ENCODE results near the gene PHACTR3. TPM values are rescaled to one million over a fixed set of nuclear protein-coding genes. Genes with fewer than 3 reads are reported as not detected.

PHACTR3 gene
- total RNA-seq, 1 donor from 2014 or later, result not detected

DNA sequence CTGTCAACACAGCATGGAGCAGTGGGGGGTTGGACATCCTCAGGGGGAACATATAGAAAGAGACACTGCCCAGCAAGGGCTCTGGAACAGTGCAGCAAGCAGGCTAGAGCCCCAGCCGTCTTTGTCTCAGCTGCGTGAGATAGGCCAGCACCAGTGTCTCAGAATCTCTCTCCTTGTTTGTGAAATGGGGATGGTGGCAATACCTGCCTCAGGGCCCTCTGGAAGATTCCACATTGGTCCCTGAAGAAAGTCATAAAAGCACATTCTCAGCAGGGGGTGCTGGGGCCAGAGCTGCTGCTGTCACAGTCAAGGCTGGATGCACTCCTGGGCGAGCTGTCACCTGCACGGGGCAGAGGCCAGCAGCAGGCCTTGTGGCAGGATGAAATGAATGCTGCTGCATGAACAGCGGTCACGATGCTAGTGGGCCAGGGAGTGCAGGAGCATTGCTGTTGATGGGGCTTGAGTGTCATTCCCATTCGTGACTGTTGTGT lies 207.4 kb downstream of the PHACTR3 start:
- intact Hi-C loops (cut with micrococcal nuclease), result no loop called here

DNA sequence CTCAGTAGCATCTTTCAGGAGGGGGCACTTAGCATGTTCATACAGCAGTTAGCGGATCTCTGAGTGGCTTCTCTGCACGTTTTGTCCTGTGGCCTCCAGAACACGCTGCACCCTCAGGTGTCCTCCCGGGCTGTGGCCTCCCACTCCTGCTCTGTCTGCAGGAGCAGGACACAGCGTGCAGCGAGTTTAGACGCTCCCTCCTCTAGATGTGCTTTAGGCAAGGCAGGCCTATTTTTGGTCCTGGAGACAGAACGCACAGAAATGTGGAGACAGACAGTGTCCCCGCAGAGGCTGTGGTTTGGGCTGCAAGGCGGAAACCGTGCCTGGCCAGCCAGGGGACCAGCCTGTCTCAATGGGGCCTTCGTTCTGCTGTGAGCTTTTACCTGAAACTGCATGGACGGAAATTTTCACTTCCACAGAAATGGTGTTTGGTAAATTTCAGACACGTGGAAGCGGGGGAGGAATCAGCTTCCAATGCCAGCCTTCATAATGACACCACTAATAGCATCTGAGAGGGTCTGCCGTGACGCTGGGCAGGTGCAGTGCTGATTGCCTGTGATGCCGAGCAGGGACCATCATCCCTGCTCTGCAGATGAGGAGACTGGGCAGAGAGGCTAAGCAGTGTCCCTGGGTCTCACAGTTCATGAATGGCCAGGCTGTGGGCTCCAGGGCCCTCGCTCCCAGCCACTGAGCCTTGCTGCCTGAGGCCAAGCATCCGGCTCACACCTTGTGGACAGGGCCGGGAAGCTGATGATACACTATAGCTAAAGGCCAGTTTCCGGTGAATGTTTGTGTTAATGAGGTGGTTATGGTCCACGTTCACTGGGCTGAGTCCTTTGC lies 208.2 kb downstream of the PHACTR3 start:
- intact Hi-C loops (cut with micrococcal nuclease), result no loop called here

DNA sequence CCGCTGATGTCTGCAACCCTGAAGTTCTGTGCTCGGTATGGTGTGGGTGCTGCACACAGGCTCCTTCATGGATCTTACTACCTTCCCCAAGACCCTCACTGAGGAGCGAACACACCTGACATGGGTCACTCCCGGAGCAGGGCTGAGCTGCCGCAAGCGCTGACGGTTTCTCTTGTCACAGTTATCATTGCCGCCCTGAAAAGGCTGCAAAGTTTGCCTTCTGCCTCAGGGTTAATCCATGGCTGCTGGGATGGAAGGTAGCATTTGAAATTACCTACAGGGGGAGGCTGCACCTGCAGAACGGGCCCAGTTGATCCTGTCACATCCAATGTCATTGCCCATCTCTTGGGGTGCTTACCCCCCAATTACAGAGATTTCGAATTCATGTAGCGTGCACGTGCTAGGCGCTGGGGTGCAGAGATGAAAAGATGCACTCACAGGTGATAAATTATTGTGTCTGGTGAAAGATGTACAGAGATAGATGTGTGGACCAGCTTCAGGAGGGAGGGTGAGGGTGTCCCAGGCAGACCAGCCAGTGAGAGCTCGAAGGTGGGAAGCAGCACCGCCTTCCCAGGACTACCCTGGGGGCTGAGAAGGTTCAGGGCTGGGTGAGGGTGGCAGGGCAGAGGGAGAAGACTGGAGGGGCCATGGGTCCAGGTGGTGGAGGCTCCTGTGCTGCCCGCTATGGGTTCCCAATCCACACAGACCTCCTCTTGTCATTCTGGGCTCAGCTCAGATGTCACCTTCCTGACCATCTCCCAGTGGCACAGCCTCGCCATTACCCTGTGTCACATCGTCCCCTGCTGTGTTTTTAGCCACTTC lies 209.0 kb downstream of the PHACTR3 start:
- intact Hi-C loops (cut with micrococcal nuclease), result no loop called here

DNA sequence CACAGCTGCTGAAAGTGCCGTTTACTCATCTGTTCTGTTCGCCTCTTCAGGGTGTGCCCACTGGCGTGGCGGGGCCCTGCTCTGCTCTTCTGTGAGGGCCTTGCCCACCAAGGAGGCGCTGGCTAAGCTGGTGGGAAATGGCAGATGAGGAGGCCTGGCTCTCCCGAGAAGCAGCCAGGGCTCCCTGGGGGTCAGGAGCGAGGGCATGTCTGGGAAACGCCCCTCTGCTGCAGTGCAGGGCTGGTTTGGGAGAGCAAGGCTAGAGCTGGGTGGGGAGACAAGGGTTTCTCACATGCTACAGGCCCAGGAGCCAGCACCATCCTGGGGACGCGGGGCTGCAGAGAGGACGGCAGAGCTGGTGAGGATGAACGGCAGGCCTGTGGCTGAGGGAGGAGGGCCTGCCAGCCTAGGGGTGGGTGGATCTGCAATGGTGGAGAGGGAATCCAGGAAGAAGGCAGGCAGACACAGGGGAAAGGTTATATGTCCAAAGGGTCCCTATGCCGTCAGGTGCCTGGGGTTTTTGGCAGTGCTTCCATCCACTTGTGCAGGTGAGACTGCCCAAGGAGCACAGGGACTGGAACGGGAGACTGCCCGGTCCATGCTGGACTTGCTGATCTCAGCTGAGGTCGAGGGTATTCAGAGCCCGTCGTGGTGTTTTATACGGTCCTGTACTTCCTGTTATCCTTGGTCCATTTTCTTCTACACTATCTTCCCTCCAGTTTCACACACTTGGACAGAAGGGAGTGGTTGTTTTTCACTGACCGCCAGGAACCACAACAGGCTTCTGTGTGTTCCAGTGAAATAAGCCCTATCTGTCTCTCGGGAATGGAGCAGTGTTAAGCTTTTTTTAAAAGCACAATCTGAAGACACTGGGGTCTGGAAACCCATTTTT lies 209.9 kb downstream of the PHACTR3 start:
- intact Hi-C loops (cut with micrococcal nuclease), result no loop called here

DNA sequence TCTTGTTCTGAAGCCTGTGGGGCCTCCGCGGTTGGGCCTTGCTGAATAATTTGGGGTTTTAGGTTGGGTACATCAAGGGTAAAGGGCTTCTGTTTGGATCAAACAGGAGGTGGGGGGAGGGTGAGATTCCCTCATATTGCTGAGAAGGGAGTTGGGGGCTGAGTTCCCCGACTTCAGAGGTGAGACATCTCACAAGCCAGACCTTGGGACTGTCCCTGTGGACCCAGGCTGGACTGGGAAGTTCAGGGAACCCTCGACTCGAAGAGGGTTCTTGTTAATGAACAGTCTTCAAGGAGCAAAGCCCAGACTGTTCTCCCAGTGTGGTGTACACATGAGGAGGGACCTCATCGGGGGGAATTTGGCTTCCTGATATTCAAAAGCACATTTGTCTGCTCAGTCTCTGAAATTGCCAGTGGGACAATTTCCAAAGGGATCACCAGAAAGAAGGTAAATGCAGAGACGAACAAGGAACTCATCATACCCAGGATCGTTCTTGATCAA lies 210.6 kb downstream of the PHACTR3 start:
- intact Hi-C loops (cut with micrococcal nuclease), result no loop called here

DNA sequence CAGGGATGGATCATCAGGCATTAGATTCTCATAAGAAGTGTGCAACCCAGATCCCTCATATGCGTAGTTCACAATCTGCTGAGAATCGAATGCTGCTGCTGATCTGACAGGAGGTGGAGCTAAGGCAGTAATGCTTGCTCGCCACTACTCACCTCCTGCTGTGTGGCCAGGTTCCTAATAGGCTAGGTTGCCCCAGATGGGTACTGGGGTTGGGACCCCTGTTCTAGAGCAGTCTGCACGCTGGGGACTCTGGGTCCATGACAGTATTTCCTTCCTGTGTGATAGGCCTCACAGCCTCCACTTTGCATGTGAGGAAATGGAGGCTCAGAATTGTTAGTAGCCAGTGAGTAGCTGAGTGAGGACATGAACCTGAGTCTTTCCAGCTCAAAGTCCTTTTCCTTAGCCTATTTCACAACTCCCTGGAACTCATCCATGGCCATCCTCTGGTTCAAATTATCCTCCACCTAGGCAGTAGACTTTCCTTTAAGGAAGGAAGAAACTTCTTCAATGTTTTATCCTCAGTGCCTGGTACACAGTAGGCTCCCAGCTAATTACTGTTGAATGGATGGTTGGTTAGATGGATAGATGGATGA lies 211.9 kb downstream of the PHACTR3 start:
- intact Hi-C loops (cut with micrococcal nuclease), result no loop called here

DNA sequence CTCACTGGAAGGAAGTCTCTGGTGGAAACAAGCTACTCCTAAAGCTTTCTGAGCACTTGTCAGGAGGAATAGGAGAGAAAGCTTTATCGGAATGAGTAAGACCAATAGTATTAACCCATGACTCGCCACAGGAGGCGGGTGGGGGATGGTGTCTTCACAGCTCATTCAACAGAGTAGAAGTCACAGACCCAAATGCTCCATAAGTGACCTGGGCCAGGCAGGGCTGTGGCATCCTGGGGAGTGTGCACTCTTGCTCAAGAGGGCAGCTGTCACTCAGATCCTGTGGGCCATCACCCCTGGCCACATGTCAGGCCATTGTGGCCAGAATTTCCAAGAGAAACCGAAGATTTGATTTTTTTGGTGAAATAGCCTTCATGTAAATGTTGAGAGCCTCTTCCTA lies 213.1 kb downstream of the PHACTR3 start:
- intact Hi-C loops (cut with micrococcal nuclease), result no loop called here

DNA sequence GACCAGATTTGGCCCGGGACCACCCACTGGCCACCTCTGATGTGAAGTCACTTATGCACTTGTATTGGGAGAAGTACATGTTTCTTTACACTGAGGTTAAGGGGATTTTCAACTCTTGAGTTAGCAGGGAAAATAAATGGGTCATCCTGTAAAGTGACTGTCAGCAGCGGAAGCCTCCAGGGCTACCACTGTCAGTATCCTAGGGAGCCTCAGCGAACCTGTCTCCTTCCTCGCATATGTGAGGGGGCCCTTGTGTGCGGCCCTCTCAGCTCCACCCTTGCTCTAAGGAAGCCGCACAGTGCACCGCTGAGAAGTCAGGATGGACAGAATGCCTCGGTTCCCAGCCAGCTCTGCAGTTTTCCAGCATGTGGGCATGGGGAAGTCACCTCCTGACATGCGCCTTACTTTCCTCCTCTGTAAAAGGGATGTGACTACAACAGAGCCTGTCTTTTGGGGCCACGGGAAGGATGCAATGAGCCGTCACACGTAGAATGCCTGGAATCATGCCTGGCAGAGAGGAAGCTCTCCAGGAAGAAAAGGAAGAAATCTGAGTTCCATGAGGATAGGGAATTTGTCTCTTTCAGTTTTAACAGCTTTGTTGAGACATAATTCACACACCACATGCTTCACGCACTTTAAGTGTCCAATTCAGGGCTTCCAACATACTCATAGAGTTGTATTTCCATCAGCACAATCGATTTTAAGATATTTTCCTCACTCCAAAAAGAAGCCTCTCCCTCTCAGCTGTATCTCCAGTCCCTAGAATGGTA lies 213.7 kb downstream of the PHACTR3 start:
- intact Hi-C loops (cut with micrococcal nuclease), result no loop called here

DNA sequence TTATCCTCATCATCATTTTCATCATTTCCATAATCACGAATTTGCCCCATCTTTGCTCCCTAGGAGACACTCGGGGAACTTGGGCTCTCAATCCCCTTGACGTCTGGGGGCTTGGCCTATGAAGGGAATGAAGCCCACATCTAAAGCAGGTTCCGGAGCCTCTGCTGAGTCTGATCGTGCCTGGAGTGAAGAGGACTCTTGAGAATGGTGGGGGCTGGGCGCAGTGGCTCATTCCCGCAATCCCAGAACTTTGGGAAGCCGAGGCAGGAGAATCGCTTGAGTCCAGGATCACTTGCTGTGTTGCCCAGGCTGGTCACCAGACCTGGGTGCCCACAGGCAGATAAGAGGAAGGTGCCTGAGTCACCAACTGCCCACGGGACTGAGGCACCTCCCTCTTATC lies 214.6 kb downstream of the PHACTR3 start:
- intact Hi-C loops (cut with micrococcal nuclease), result no loop called here

DNA sequence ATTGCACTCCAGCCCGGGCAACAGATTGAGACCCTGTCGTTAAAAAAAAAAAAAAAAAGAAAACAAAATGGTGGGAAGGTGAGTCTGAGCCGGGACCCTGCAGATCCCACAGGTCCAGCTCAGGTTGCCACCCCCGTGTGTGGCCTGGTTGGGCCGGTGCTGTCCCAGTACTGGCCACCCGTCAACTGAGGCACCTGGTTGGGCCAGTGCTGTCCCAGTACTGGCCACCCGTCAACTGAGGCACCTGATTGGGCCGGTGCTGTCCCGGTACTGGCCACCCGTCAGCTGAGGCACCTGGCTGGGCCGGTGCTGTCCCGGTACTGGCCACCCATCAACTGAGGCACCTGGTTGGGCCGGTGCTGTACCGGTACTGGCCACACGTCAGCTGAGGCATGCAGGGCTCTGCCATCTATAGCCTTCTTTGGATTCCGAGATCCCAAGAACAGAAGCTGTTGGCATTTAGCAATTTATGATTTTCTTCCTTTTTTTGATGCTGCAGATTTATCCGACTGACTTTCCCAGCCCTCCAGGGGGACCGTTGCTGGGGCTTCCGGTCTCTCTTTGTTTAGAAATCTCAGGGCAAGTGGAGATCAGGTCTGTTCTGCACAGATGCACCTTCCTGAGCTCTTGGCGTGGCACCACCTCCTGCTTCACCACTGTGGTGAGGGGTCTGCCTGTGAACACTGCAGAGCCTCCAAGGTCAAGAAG lies 215.3 kb downstream of the PHACTR3 start:
- intact Hi-C loops (cut with micrococcal nuclease), result no loop called here

DNA sequence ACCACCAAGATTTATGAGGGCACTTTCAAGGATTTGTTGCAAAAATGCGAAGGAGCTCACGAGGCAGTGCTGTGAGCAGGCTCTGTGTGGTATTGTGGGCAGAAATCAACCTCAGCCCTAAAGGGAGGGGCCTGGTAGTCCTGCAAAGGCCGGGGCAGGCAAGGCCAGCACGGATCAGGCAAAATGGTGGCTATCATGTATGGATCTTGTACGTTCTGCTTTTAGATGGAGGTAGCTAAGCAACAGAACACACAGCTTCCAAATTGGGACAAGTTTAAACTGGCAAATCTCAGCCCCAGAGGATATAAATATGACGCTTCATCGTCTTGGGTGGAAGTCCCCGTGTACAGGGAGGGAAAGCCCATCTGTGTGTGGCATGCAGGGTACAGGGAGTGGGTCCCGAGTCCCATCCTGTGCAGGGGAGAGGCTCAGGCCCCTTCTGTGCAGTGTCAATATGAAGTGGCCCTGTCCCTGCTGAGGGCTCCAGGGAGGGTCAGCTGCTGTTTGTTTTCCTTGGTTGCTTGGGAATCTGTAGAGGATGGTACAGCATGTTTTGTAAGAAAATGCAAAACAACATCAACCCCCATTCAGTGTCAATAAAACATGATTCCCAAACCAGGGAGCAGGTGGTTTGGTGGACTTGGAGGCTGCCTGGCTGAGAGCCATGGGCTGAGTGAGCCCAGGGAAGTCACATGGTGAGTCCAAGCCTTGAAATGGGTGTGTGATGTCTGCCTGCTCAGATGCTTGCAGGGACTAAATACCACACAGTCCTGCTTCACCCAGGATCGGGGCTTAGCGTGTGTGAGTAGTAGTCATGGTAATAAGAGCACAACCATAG lies 216.1 kb downstream of the PHACTR3 start:
- intact Hi-C loops (cut with micrococcal nuclease), result no loop called here

DNA sequence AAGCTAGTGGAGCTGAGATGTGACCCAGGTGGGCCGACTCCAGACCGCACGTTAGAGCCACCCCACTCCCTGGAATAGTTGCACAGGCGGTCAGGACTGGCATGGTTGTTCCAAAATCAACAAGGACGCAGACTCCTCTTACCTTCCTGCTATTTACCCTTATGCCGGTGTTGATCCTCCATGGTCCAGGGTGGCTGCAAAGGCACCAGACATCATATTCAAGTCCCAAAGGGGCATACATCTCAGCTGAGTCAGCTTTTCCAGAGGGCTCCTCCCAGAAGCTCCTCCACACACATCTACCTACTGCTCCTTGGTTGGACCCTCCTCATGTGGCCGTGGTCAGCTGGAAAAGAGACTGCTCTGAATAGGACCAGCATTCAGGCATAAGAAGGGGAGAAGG lies 216.9 kb downstream of the PHACTR3 start:
- intact Hi-C loops (cut with micrococcal nuclease), result no loop called here

DNA sequence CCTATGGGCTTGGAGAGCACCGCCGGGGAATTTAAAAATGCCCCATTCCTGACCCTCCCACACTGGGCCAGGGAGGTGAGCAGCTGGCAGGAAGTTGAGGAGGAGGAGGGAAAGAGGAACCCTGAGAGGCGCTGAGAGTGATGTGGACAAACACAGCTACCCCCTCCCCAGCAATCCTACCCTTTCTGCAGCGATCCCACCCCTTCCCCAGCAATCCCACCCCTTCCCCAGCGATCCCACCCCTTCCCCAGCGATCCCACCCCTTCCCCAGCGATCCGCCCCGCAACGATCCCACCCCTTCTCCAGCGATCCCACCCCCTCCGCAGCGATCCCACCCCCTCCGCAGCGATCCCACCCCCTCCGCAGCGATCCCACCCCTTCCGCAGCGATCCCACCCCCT lies 217.4 kb downstream of the PHACTR3 start:
- intact Hi-C loops (cut with micrococcal nuclease), result no loop called here

DNA sequence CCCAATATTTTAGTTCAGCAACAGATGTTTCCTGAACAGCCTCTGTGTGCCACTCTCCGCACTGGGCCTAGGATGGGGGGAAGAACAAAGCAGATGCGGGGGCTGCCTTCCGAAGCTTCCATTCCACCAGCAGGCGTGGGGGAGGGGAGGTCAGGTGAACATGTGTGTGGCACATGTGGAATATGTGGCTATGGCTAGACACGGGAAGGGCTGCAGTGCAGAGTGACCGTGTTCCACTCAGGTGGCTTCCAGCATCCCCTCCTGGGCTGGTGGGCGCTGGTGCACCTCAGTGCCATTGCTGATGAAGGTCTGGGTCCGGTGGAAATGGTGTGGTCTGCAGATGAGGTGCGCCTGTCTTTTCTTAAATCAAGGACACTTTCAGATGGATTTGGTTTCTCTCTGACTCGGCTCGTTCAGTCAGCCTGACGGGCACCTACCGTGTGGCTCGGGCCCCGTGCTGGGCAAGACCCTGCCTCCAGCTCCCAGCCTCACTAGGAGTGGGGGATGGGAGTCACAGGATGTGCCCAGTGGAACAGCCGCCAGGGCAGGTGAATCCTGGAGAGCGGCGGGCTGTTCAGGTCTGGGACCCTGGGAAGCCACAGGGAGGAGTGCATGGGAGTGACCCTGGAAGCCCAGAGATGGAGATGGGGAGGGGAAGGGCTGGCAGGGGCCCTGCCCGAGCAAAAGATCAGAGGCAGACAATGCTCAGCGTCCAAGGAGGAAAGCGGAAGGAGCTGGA lies 218.1 kb downstream of the PHACTR3 start:
- intact Hi-C loops (cut with micrococcal nuclease), result no loop called here

DNA sequence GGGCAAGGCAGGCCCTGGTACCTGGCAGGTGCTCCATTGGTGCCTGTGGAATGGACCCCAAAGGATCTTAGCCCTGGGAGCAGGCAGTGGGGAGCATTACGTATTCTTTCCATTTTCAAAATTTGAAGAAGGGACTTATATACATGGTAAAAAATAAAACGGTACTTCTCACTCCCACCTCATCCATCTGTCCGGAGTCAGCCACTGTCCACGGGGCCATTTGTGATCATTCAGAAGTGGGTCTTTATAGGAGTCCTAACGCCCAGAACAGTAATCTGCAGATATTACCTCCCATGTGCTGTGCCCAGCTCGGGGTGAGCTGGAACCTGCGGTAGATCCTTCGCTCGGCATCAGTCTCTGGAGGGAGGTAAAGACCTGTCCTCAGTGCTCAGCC lies 218.7 kb downstream of the PHACTR3 start:
- intact Hi-C loops (cut with micrococcal nuclease), result no loop called here

DNA sequence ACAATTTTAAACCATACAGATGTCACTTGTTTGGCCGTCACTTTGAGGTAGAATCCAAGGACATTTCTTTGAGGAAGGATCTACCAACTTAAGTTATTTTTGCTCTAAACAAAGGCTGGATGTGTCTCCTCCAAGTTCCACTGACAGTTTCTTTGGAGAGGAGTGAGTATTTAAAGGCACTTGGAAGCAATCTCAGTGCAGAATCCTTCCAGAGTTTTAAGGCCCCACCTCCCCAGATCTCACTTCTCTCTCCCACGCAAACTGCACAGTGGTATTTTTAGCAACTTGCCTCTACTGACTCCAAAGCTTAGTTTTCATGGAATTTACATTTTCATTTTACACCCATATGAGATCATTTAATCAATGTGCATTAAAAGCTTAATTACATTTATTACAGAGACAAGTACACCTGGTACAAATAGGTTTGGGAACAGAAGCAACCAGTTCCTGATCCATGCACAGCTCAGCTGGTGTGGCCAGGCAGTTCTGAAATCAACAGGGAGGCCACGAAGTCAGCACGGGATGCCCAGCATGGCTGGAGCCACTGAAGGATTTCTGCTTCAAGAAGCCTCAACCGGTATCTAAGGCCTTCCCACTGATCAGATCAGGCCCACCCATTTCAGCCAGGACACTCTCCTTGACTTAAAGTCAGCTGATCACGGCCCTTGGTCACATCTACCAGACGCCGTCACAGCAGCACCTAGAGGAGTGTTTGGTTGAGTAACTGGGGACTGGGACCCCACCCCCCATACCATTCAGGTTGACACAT lies 219.3 kb downstream of the PHACTR3 start:
- intact Hi-C loops (cut with micrococcal nuclease), result no loop called here

Measured in T-helper 2 cell treated with Interferon-gamma antibody and Interleukin-4, amounts not matched to agents 100 ng/mL and 5 ng/mL, for 36 hours (primary cell).